ENCODE measurements around the gene CRYBG3.

- TF ChIP-seq CTCF (IDR thresholded peaks at IDR 0.05) (no peak), POLR2A (IDR thresholded peaks at IDR 0.05) (no peak)
These were observed 68.0 kb downstream of the CRYBG3 start for GRCh38 chr3:97889814-97890213.

Measured in esophagus squamous epithelium (tissue), 4 donors.